ENCODE results near the gene LAMTOR3. TPM values are rescaled to one million over a fixed set of nuclear protein-coding genes. Genes with fewer than 3 reads are reported as not detected.

The LAMTOR3 gene
- total RNA-seq, 4 donors from 2014 or later, result 37.9 to 87.0 (median 40.3) TPM

GRCh38 chr4:99838927-99839326, 55.3 kb downstream of the LAMTOR3 start:
- Histone ChIP-seq H3K36me3 (no peaks in the 10 kb centered on the region), H3K9me3 (no peaks in the 10 kb centered on the region), H3K4me3 (no peak overlapping the region), H3K4me1 (no peaks in the 10 kb centered on the region), H3K27ac (no peak overlapping the region), H3K27me3 (no peaks in the 10 kb centered on the region)
- no peak for DNase-seq
- TF ChIP-seq CTCF (IDR thresholded peaks at IDR 0.05), result no peak
- no peak for TF ChIP-seq POLR2A (IDR thresholded peaks at IDR 0.05)
- intact Hi-C loops (cut with DNase I; ENCODE audit: low total_unique reads), result no loop called here

GRCh38 chr4:99835942-99836341, 58.3 kb downstream of the LAMTOR3 start:
- no peaks in the 10 kb centered on the region for H3K27me3 ChIP-seq
- no peak for DNase-seq
- intact Hi-C loops (cut with DNase I; ENCODE audit: low total_unique reads), result no loop called here
- no peak for TF ChIP-seq CTCF (IDR thresholded peaks at IDR 0.05)
- no peak for TF ChIP-seq POLR2A (IDR thresholded peaks at IDR 0.05)
- H3K9me3 ChIP-seq, result no peaks in the 10 kb centered on the region
- H3K27ac ChIP-seq, result no peak overlapping the region
- H3K4me3 ChIP-seq, result no peak overlapping the region
- no peaks in the 10 kb centered on the region for H3K36me3 ChIP-seq
- H3K4me1 ChIP-seq, result no peaks in the 10 kb centered on the region

GRCh38 chr4:99834569-99834968, 59.7 kb downstream of the LAMTOR3 start:
- no peak for TF ChIP-seq POLR2A (IDR thresholded peaks at IDR 0.05)
- no peak for TF ChIP-seq CTCF (IDR thresholded peaks at IDR 0.05)
- Histone ChIP-seq H3K4me3 (no peak overlapping the region), H3K9me3 (no peaks in the 10 kb centered on the region), H3K27ac (no peak overlapping the region), H3K4me1 (no peaks in the 10 kb centered on the region), H3K27me3 (no peaks in the 10 kb centered on the region), H3K36me3 (no peaks in the 10 kb centered on the region)
- intact Hi-C loops (cut with DNase I; ENCODE audit: low total_unique reads), result no loop called here
- DNase-seq, result no peak

- intact Hi-C loops (cut with DNase I; ENCODE audit: low total_unique reads), result no loop called here
- H3K27ac ChIP-seq, result no peak overlapping the region
- TF ChIP-seq POLR2A (IDR thresholded peaks at IDR 0.05) (no peak), CTCF (IDR thresholded peaks at IDR 0.05) (no peak)
Measured at GRCh38 chr4:99833756-99834155, 60.5 kb downstream of the LAMTOR3 start.

GRCh38 chr4:99832758-99833157, 61.5 kb downstream of the LAMTOR3 start:
- TF ChIP-seq POLR2A (IDR thresholded peaks at IDR 0.05) (no peak), CTCF (IDR thresholded peaks at IDR 0.05) (no peak)
- H3K36me3 ChIP-seq, result no peaks in the 10 kb centered on the region
- no peaks in the 10 kb centered on the region for H3K4me1 ChIP-seq
- H3K4me3 ChIP-seq, result no peak overlapping the region
- no peak for DNase-seq
- no peaks in the 10 kb centered on the region for H3K9me3 ChIP-seq
- H3K27me3 ChIP-seq, result no peaks in the 10 kb centered on the region
- intact Hi-C loops (cut with DNase I; ENCODE audit: low total_unique reads), result no loop called here
- H3K27ac ChIP-seq, result no peak overlapping the region

More at GRCh38 chr4:99833756-99834155, 60.5 kb downstream of the LAMTOR3 start:
- Histone ChIP-seq H3K27me3 (no peaks in the 10 kb centered on the region), H3K4me1 (no peaks in the 10 kb centered on the region), H3K9me3 (no peaks in the 10 kb centered on the region), H3K4me3 (no peak overlapping the region), H3K36me3 (no peaks in the 10 kb centered on the region)
- no peak for DNase-seq

Data from uterus (tissue), 4 donors.